Colon (tissue), 2 donors: ENCODE measurements around the gene UTP15.
A peak's percentile ranks its signal among the peaks of the same experiment; 100 is the strongest.

Source experiments
- FAIRE-seq: peaks from 2 replicates; lab custom pipeline; 2012; peaks lifted over from hg19 to GRCh38; lab: Jason Lieb, UNC
- donor health status: control.
- donor health status: control.

The UTP15 gene

DNA sequence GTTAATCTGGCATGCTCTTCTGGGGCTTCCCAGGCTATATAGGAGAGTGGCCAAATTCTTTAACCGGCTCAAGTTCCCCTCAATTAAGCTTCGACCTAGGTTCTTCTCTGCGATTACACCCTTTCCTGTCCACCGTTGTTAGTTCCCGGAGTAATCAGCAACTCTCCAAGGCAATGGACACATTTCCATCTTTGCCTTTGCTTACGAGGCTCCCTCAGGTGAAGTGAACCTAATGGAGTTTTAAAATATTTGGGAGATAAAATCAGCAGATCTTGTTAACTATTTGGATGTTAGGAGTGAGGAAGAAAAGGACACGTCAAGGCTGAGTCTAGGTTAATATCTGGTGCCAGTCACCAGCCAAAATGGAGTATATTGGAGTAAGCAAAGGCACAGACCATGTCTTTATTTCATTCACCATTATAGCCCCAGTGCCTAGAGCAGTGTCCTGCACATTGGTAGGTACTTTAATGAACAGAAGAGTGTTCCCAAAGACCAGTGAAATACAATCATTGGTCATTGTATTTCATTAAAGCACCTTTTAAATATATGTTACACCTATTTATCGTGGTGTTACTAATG lies 515 bp downstream of the UTP15 start:
- no peak for FAIRE-seq

DNA sequence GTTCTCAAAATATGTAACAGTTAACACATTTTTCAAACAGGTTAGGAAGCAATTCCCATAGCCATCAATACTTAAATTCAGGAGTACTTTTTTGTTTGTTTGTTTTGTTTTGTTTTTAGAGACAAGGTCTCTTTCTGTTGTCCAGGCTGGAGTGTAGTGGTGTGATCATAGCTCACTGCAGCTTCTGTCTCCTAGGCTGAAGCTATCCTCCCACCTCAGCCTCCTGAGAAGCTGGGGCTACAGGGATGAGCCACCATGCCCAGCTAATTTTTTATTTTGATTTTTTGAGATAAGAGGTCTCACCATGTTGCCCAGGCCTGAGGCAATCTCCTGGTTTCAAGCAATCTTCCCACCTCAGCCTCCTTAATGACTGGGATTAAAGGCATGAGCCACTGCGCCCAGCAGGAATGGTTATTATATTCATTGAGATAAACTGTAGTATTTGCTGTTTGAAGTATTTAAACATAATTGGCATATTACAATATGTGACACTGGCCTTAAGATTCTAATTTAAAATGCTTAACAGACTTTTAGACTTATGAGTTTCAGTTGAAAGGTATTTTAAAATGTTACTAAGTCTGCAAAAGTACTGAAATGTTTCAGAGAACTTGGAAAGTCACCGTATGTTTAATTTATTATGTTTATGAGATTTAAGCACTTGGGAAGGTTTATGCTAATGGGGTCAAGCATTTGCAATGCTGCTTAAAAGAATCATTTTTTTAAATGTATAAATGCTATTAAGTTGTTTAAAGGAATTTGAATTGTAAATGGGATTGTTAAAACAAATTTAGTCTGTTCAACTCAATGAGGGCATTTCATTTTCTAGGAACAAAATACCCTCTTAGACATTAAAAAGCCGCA lies 17.0 kb downstream of the UTP15 start:
- no peak for FAIRE-seq

DNA sequence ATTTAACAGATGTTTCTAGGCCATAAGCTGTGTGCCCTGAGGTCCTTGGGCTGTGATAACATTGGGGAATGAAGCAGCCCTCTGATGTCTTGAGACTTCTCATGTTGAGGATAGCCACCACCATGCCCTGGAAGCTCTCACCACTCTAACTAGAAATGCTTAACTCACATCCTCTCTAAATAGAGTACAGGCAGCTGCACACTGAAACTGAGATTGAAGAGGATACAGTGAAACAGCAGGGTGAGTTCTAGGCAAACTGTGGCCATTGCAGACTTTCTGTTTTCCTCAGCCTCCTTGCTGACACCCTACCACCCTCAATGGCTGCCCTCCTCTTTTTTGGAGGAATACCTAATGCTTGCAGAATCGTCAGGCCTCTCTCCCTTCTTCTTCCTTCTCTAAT lies 22.4 kb downstream of the UTP15 start:
- no peak for FAIRE-seq

DNA sequence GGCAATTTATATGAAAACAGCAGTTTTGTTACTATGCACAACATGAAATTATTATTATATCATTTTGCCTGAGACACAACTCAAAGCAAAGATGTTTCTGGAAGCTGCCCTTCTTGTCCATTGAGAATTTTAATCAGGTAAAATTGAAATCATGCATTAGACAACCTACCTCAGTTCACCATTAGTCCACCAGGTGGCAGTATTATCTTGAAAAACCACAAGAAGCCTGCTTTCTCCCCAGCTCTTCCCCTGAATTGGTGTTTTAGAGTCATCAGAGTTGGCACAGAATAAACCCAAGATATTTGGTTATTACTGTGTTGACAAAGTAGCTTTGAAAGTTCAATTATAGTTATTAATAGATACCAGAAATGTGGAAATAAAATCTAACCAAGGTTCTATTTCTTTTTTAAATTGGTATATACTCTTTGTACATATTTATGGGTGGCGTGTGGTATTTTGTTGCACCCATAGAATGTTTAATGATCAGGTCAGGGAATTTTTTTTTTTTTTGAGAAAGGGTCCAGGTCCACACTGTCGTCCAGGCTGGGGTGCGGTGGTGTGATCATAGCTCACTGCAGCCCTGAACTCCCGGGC lies 25.7 kb downstream of the UTP15 start:
- FAIRE-seq, result peak; percentile 89

DNA sequence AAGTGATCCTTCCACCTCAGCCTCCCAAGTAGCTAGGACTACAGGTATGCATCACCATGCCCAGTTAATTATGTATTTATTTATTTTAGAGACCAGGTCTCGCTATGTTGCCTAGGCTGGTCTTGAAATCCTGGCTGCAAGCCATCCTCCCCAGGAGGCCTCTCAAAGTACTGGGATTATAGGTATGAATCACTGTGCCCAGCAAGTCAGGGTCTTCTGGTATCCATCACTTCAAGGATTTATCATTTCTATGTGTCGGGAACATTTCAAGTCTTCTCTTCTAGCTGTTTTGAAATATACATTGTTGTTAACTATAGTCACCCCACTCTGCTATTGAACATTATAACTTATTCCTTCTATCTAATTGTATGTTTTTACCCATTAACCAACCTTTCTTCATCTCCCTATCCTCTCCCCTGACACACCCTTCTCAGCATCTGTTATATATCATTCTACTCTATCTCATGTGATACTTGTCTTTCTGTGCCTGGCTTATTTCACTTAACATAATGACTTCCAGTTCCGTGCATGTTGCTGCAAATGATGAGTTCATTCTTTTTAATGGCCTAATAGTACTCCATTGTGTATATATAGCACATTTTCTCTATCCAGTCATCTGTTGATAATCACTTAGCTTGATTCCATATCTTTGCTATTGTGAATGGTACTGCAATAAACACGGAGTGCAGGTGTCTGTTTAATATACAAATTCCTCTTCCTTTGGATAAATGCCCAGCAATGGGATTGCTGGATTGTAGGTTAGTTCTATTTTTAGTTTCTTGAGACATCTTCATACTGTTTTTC lies 26.4 kb downstream of the UTP15 start:
- FAIRE-seq, result no peak

DNA sequence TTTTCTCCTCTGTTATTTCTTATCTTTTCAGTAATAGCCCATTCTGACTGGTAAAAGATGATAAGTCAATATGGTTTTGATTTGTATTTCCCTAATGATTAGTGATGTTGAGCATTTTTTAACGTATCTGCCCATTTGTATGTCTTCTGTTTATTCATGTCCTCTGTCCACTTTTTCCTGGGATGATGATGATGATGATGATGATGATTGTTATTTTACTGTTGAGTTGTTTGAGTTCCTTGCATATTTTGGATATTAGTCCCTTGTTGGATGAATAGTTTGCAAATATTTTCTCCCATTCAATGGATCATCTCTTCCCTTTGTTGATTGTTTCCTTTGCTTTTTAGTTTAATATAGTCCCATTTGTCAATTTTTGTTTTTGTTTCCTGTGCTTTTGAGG lies 27.0 kb downstream of the UTP15 start:
- no peak for FAIRE-seq

DNA sequence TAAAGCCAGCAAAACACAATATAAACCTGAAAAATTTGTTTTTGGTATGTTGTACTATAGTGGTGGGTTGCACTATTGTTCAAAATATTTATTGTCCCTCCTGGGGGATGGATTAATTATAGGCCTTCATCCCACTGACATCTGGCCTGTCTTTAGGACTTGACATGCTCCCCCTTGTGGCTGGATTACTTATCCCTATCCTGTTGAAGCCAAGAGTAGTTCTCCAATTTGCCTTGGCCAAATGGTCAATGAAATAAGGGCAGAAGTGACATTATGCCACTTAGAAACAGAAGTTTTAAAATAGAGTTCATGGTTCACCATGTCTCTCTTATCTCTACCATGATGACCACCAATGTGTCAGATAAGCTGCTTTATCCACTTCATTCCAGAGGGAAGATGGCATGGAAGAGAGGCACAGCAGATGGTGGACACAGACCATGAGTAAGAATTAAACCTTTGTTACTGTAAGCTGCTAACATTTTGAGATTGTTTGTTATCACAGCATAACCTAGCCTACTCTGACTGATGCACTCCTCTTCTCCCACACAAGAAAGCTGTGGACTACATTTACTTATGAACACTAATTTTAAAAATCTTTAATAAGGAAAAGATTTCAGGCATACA lies 31.3 kb downstream of the UTP15 start:
- FAIRE-seq, result no peak

DNA sequence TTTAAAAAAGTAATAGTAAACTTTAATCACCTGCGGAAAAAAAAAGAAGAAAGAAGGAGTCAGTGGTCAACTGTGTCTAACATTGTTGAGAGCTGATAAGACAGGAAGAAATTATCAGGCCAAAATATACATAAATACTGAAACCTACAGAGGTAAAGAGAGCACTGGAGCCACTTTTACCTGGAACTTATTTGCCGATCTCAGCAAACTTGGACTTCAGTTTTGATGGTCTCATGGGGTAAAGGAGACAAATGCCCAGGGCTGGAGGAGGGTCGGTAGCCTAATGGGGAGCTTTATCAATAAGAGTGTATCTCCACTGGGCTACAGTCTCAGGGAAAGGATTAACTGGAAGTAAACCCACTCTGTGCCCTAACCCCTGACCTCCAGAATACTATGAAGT lies 33.8 kb downstream of the UTP15 start:
- no peak for FAIRE-seq

DNA sequence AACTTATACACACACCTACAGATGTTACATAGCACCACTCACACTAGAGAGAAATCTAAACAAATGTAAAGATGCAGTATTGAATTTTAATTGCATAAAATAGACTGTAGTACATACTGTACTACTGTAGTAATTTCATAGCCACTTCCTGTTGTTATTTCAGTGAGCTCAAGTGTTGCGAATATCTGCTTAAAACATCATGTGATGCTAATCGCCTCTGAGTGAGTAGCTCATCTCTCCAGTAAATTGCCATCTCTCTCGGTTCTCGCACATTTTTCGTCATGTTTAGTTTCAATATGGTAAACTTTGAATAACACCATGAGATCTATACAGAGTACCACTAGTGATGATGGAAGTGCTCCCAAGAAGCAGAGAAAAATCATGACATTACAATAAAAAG lies 38.5 kb downstream of the UTP15 start:
- FAIRE-seq, result no peak

DNA sequence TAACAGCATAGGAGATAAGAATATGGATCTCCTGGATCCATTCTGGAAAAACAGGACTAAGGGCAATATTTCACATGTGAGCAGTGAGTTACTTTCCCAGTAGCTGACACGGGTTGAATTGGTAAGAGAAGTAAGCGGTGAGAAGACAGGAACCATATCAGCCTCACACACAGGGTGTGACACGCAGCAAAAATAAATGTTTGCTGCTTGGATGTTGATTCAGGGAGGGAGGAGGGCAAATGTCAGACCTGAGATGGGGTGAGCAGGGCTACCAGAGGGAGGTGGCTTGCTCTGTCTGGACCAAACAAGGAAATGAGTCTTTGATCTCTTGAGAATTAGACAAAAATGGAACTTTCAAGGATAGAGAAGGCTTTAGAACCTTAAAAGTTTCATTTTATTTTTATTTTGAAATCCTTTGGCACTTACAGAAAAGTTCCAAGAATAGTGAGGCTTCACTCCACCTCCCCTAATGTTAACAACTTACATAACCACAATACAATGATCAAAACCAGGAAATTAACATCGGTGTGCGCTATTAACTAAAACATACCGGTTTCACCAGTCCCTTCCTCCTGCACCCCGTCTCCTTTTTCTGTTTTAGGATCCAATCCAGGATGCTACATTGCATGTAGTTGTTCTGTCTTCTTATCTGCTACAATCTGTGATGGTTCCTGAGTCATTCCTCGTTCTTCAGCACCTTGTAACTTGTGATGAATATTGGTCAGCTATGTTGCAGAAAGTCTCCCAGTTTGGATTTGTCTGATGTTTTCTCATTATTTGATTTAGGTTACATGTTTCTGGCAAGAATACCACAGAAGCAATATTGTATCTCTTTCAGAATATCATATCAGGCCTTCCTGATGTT lies 39.9 kb downstream of the UTP15 start:
- FAIRE-seq, result no peak

DNA sequence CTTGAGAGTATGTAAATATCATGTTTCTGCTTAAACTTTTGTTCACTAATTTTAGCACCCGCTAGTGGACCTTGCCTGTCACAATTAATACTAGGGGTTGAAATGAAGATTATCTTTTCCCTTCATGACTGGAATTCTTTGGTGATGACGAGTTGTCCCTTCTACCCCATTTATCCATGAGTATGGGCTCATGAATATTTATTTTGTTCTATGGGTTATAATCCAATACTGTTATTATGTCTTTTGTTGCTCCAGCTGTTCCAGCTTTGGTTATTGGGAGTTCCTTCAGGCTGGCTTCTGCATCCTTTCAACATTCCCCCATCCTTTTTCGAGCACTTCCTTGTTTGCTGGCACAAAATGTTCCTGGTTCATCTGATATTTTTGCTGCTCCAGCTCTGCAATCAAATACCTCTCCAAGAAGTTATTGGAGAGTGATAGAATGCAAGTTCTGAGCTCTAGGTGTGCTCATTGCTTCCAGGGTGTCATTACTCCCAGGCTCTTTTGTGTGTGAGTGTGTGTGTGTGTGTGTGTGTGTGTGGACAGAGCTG lies 40.7 kb downstream of the UTP15 start:
- FAIRE-seq, result no peak

DNA sequence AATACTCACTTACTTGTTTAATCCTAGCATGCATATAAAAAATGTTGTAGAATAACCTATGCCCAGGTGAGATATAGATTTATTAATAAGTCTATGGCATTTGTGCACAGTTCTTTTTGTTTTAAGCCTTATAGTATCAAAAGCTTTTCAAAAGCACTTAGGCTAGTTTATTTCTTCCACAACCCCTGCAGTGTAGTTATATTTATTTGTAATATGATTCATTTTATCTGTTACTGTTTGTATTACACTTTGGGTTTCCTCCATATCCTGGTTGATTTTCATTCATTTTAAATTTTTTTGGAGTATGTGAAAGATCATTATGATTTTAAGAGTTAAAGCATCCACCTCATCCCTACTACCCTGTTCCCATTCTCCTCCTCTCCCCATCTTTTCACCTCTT lies 41.7 kb downstream of the UTP15 start:
- FAIRE-seq, result no peak

DNA sequence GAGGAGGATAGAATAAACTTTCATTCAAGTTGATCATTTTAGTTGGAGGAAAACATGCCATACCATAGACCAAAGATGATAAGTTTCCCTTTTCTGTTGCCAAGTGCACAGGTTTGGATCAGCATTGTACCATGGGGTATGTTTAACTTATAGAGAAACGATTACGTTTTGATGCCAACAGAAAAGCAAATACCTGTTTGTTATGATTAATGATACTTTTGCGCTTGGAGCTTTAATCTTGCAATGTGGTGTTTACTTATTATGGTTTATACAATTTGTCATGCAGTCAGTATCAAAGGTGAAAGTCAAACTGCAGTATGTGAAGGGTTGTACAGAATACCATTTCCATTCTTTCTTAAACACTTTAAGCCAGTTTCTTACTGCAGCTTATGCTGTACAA lies 47.3 kb downstream of the UTP15 start:
- FAIRE-seq, result no peak

DNA sequence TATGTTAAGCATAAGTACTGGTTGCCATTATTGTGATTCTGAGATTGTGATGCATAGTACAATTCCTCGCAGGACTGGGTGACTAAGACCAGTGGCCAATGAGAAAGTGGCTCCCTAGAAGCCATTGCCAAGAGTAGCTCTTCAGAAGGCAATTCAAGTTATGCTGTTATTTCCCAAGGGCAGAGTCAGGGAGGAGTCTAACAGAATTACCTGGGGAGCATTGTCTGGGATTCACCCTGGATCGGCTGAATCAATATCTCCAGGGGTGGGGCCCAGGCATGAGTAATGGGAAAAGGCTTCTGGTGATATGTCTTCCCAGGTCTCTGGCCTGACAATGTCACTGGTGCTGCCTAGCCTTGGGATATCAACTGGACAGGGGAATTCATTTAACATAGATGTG lies 49.5 kb downstream of the UTP15 start:
- no peak for FAIRE-seq

DNA sequence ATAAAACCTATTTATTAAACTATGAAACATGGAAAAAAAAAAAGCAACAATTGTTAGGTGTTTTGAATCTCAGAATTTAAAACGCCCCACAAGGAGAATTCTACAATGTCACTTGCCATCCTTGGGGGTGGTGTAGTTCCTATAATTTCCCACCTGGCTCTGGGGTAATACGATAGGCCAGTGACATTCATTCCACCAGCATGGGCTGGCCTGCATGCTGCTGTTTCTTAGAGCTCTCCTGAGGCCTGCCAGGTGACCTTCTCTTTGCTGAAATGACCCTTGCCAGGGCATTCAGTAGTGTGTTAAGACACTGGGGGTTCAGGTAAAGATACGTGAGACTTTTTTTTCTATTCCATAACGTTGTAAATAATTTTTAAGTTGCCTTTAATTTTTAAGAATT lies 50.4 kb downstream of the UTP15 start:
- no peak for FAIRE-seq

DNA sequence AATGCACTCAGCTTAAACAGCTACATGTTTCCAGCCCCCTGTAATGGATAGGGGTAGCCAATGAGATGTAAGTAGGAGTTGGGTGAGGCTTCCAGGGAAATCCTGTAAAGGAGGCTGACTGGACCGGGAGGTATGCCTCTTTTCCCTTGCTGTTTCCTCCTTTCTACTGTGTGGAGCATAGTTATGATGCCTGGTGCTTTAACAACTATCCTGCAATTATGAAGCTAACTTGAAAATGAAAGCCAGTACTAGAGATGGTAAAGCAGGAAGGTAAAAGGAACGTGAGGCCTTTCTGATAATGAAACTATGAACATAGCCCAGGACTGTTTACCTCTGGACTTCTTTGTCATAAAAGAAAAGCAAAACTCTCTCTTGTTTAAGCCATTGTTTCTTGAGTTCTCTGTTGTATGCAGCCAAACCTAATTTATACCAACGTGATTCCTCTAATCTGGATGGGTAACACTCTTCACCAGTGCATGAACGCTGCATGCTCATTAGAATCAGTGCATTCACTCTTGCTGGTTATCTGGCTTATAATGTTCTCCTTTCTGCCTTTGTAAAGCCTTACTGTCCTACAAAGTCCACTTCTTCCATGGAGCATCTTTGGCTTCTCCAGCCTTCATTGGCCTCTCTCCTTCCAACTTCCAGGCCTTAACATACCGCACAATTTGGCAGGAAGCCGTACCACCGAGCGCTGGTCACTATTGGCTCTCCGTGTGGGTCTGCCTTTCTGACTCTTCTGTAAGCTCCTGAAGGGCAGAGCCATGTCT lies 52.2 kb downstream of the UTP15 start:
- no peak for FAIRE-seq

DNA sequence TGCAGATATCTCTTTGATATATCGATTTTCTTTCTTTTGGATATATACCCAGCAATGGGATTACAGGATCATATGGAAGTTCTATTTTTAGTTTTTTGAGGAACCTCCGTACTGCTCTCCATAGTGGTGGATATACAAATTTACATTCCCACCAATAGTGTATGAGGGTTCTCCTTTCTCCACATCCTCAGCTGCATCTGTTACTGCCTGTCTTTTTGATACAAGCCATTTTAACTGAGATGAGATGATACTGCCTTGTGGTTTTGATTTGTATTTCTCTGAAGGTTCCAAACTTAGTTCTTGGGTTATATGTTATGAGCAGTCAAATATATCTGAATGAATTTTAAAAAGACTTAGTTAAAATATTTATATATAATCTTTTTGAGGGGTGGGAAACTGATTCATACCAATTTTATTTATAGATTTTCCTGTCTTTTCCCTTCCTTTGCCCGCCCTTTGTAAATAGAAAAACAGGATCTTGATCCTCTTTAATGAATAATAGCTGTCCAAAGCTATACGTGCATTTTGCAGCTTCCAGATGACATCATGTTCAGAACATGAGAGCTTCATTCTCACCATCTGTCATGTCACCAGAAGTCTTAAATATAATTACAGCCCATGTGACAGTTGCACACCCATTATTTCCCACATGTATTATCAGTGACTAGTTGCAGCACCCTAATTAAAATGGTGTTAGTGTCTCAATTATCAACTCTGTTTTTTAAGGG lies 54.2 kb downstream of the UTP15 start:
- FAIRE-seq, result no peak

DNA sequence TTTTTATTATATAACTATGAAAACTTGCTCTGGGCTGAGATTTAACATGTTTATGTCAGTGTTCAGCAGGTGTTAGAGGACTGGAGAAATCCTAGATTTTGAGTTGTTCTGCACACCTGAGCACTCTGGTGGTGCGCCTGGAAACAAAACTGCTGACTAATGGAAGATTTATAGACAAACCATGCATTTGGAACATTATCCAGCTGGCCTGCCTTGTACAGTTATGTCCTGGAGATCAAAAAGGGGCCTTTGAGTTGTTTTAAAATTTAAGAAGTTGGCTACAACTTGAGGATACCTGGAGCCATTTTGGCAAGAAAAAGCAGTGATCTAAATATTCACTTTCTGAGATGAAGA lies 54.8 kb downstream of the UTP15 start:
- no peak for FAIRE-seq

DNA sequence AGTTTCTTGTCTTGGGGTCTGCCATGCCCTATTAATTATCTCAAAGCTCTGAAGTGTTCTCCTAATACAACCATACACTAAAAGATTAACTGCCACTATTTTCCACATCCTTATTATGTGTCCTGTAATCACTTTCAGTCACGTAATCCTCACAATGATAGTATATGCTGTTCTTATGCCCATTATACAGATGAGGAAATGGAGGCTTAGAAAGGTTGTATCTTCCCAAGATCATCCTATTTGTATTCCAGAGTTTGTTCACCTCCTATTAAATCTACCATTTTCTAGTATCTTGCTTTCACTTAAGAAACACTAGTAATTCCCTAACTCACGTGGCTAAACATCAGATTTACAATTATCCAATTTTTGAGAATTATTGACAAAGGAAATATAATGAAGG lies 57.5 kb downstream of the UTP15 start:
- no peak for FAIRE-seq
